Measurements from ENCODE around the gene FCGR1A. TPM values are rescaled to one million over a fixed set of nuclear protein-coding genes. Genes with fewer than 3 reads are reported as not detected.

FCGR1A gene
- total RNA-seq, 1 experiment from 2014 or later: not detected

Other genes starting within 250 kb of the FCGR1A start
- not detected in 2 replicates for gene PPIAL4C, start 198.8 kb upstream of the FCGR1A start, total RNA-seq (2014; rRNA removed; shearing (Covaris generic))
- 5.0 and 6.3 TPM in 2 replicates for gene BOLA1, start 116.9 kb downstream of the FCGR1A start, total RNA-seq (2014; rRNA removed; shearing (Covaris generic))
- gene SV2A, start 135.2 kb downstream of the FCGR1A start, total RNA-seq (2014; rRNA removed; shearing (Covaris generic)): 17.4 and 20.0 TPM in 2 replicates
- 32.6 and 34.9 TPM in 2 replicates for gene SF3B4, start 145.1 kb downstream of the FCGR1A start, total RNA-seq (2014; rRNA removed; shearing (Covaris generic))
- 2.2 and 3.0 TPM in 2 replicates for gene MTMR11, start 154.2 kb downstream of the FCGR1A start, total RNA-seq (2014; rRNA removed; shearing (Covaris generic))
- 13.1 and 13.3 TPM in 2 replicates for gene OTUD7B, start 228.0 kb downstream of the FCGR1A start, total RNA-seq (2014; rRNA removed; shearing (Covaris generic))

All from SJCRH30 (cell line).